ENCODE data around the gene NINJ2. TPM values are rescaled to one million over a fixed set of nuclear protein-coding genes. Genes with fewer than 3 reads are reported as not detected.

Gene NINJ2
- total RNA-seq, 2 donors from 2014 or later, result 2.1 to 4.2 TPM

GRCh38 chr12:532908-533565 lies 130.2 kb downstream of the NINJ2 start:
- Histone ChIP-seq H3K9me3 (no peaks in the 10 kb centered on the region), H3K27ac (no peak overlapping the region), H3K4me3 (no peak overlapping the region), H3K4me1 (no peaks in the 10 kb centered on the region), H3K27me3 (no peaks in the 10 kb centered on the region), H3K36me3 (no peaks in the 10 kb centered on the region), H3K9ac (ENCODE audit: low read depth in 2 of 2, low read length in 2 of 2) (no peak overlapping the region)
- intact Hi-C loops (cut with DNase I), result no loop called here
- DNase-seq, result no peak
- TF ChIP-seq CTCF (IDR thresholded peaks at IDR 0.05), result no peak

DNA sequence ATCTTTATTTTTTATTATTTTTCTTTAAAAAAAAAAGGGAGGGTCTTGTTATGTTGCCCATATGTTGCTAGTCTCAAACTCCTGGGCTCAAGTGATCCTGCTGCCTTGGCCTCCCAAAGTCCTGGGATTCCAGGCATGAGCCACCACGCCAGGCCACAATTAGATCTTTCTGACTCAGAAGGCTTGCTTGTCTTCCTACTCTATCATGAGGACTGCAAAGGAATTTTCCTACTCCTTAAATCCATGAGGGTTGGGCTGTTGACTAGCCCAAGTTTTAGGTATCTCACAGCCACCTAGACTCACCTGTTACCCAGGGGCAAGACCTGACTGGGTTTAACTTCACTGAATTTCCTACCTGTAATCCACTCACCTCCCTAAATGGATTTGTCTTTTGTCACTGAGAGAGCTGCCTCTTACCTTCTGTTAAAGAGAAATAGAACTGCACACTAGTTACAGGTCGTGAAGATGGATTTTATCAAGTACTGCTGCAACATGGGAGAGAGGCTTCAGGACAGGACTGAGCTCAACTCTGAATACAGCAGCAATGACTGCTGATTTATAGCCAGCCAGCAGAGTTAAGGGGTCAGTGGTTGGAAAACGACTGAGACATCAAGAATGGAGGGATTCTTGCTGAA lies 131.2 kb downstream of the NINJ2 start:
- no peak overlapping the region for H3K9ac ChIP-seq (ENCODE audit: low read depth in 2 of 2, low read length in 2 of 2)
- H3K36me3 ChIP-seq, result no peaks in the 10 kb centered on the region
- H3K4me3 ChIP-seq, result no peak overlapping the region
- H3K9me3 ChIP-seq, result no peaks in the 10 kb centered on the region
- H3K4me1 ChIP-seq, result no peaks in the 10 kb centered on the region
- H3K27me3 ChIP-seq, result no peaks in the 10 kb centered on the region
- no peak for DNase-seq
- H3K27ac ChIP-seq, result no peak overlapping the region
- no peak for TF ChIP-seq CTCF (IDR thresholded peaks at IDR 0.05)
- intact Hi-C loops (cut with DNase I), result no loop called here

DNA sequence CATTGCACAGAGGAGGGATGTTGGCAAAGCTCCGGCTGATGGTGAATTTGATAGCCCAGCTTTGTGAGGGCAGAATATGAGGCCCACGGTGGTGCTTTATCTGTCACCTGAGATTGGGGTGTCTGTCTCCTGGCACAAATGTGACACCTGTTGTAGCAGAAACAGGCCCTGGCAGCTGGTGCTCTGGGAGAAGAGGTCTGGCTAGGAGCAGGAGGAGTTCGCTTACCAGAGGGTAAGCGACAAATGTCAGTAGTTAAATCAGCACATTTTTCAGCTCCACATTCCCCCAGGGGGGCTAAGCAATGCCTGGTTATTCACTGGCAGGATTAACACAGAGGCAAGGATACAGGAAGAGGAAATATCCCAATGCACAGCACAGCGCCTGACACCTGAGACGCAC lies 132.4 kb downstream of the NINJ2 start:
- no peaks in the 10 kb centered on the region for H3K27me3 ChIP-seq
- peak overlapping the region; percentile 39 for H3K27ac ChIP-seq
- H3K9me3 ChIP-seq, result no peaks in the 10 kb centered on the region
- no peaks in the 10 kb centered on the region for H3K4me1 ChIP-seq
- H3K36me3 ChIP-seq, result no peaks in the 10 kb centered on the region
- intact Hi-C loops (cut with DNase I), result no loop called here
- DNase-seq, result no peak
- no peak overlapping the region for H3K9ac ChIP-seq (ENCODE audit: low read depth in 2 of 2, low read length in 2 of 2)
- no peak for TF ChIP-seq CTCF (IDR thresholded peaks at IDR 0.05)
- H3K4me3 ChIP-seq, result no peak overlapping the region

DNA sequence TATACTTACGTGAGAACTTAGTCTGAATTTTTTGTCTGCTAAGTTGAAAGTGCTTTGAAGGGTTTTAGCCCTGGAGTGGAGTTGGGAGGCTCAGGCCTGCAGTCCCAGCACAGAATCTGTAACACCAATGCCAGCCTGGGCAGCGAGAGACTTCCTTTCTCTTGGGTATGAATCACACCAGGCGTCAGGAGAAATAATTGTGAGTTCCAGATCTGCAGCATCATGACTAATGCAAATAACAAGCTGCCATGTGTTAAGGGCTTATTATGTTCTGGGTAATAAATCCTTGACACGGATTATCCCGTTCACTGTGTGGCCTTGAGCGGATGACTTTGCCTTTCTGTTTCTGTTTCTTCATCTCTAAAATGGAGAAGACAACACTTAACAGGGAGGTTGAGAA lies 132.9 kb downstream of the NINJ2 start:
- H3K9ac ChIP-seq (ENCODE audit: low read depth in 2 of 2, low read length in 2 of 2), result no peak overlapping the region
- DNase-seq, result no peak

DNA sequence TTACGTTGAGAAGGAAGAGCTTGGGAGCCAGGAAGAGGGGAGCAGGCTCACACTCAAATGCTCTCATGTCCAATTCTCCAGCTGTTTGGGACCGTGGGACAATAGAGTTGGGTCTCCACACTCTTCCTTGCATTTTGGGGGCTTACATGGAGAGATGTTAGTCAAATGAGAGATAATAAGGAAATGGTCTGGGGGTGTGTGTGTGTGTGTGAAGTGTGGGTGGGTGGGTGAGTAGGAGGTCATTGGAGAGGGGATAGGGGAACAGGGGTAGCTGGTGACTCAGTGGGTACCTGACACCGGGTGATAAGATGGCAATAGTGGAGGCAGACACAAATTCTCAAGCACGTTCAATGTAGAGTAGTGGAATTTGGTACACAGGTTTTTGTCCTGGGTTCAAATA lies 135.5 kb downstream of the NINJ2 start:
- H3K36me3 ChIP-seq, result no peaks in the 10 kb centered on the region
- H3K9me3 ChIP-seq, result no peaks in the 10 kb centered on the region
- no peaks in the 10 kb centered on the region for H3K27me3 ChIP-seq
- H3K9ac ChIP-seq (ENCODE audit: low read depth in 2 of 2, low read length in 2 of 2), result no peak overlapping the region
- no peak overlapping the region for H3K27ac ChIP-seq
- H3K4me3 ChIP-seq, result no peak overlapping the region
- H3K4me1 ChIP-seq, result no peaks in the 10 kb centered on the region
- TF ChIP-seq CTCF (IDR thresholded peaks at IDR 0.05), result no peak
- intact Hi-C loops (cut with DNase I), result no loop called here
- DNase-seq, result no peak

More for the DNA sequence above, 132.9 kb downstream of the NINJ2 start:
- TF ChIP-seq CTCF (IDR thresholded peaks at IDR 0.05), result no peak
- Histone ChIP-seq H3K36me3 (no peaks in the 10 kb centered on the region), H3K9me3 (no peaks in the 10 kb centered on the region), H3K27me3 (no peaks in the 10 kb centered on the region), H3K4me3 (no peak overlapping the region), H3K27ac (peak overlapping the region; percentile 39), H3K4me1 (no peaks in the 10 kb centered on the region)
- intact Hi-C loops (cut with DNase I), result no loop called here
